Upper lobe of right lung (tissue), 1 donor: Measurements from ENCODE around the gene ACRBP. TPM values are rescaled to one million over a fixed set of nuclear protein-coding genes. Genes with fewer than 3 reads are reported as not detected.

Source experiments
- ATAC-seq: fragments of 200-7000 bp; cut with Tn5 transposase; one replicate; pipeline ENCODE4 v1.9.1; 2020; ENCODE audit warnings: mild to moderate bottlenecking, moderate library complexity
- DNase-seq: peaks from one replicate; pipeline ENCODE4 v3.0.0-alpha.2; 2020
- H3K27ac ChIP-seq: fragments of 200-600 bp; one replicate; pipeline ENCODE4 v1.8.0; 2022
- H3K27me3 ChIP-seq: fragments of 200-600 bp; one replicate; pipeline ENCODE4 v1.8.0; 2022; ENCODE audit warnings: mild to moderate bottlenecking
- H3K36me3 ChIP-seq: fragments of 200-600 bp; one replicate; pipeline ENCODE4 v1.8.0; 2022
- H3K4me1 ChIP-seq: fragments of 200-600 bp; one replicate; pipeline ENCODE4 v1.8.0; 2022
- H3K4me3 ChIP-seq: fragments of 200-600 bp; one replicate; pipeline ENCODE4 v1.8.0; 2022; ENCODE audit warnings: mild to moderate bottlenecking
- H3K9me3 ChIP-seq: fragments of 200-600 bp; one replicate; pipeline ENCODE4 v1.8.0; 2022
- CTCF ChIP-seq: fragments of 200-600 bp; IDR thresholded peaks from one replicate; pipeline ENCODE4 v1.8.0; 2022; ENCODE audit warnings: antibody characterized with exemption
- intact Hi-C: fragments of 100-400 bp; cut with DNase I; formaldehyde crosslinking; loops from one replicate; pipeline ENCODE4 v1.11.0; 2022
- total RNA-seq: library from RNA; stranded (reverse); fragmentation: NEBNext Ultra II Directional; extraction: Animal tissue kit (Norgen Biotek cat#: 25700); gene quantifications from one replicate; pipeline ENCODE4 v1.2.1, GENCODE V29; 2021
- donor health status: DM: no; HTN: yes; CAD: no; lungs with severe emphysema.

The ACRBP gene
- total RNA-seq, 1 donor from 2014 or later, result 3.8 TPM

- no peak for DNase-seq
- Histone ChIP-seq H3K4me3 (no peak overlapping the region), H3K27me3 (no peaks in the 10 kb centered on the region), H3K4me1 (no peaks in the 10 kb centered on the region), H3K9me3 (no peaks in the 10 kb centered on the region), H3K27ac (no peak overlapping the region), H3K36me3 (peaks cover 89% of the 10 kb centered on the region)
- TF ChIP-seq CTCF, result no peak
- intact Hi-C loops, result no loop called here
- ATAC-seq, result no peak
Measured at GRCh38 chr12:6676962-6677361, 29.7 kb upstream of the ACRBP start.

- TF ChIP-seq CTCF, result no peak
- no peaks in the 10 kb centered on the region for H3K9me3 ChIP-seq
- ATAC-seq (no peak), DNase-seq (no peak)
- peaks cover 100% of the 10 kb centered on the region for H3K36me3 ChIP-seq
- no peak overlapping the region for H3K4me3 ChIP-seq
- intact Hi-C loops, result no loop called here
- no peak overlapping the region for H3K27ac ChIP-seq
- no peaks in the 10 kb centered on the region for H3K4me1 ChIP-seq
- no peaks in the 10 kb centered on the region for H3K27me3 ChIP-seq
Measured at GRCh38 chr12:6672143-6672542, 24.9 kb upstream of the ACRBP start.

GRCh38 chr12:6667559-6668210 lies 20.5 kb upstream of the ACRBP start:
- H3K36me3 ChIP-seq, result peaks cover 63% of the 10 kb centered on the region
- peak; percentile 7 for TF ChIP-seq CTCF
- DNase-seq, result no peak
- no peak for ATAC-seq
- no peak overlapping the region for H3K4me3 ChIP-seq
- H3K27ac ChIP-seq, result no peak overlapping the region
- H3K4me1 ChIP-seq, result no peaks in the 10 kb centered on the region
- H3K27me3 ChIP-seq, result no peaks in the 10 kb centered on the region
- H3K9me3 ChIP-seq, result no peaks in the 10 kb centered on the region
- intact Hi-C loops, result no loop called here

GRCh38 chr12:6666211-6666610 lies 19.0 kb upstream of the ACRBP start:
- DNase-seq (no peak), ATAC-seq (no peak)
- intact Hi-C loops, result no loop called here
- H3K4me3 ChIP-seq, result no peak overlapping the region
- peaks cover 48% of the 10 kb centered on the region for H3K36me3 ChIP-seq
- no peaks in the 10 kb centered on the region for H3K9me3 ChIP-seq
- peaks cover 11% of the 10 kb centered on the region for H3K4me1 ChIP-seq
- no peak for TF ChIP-seq CTCF
- H3K27me3 ChIP-seq, result no peaks in the 10 kb centered on the region
- no peak overlapping the region for H3K27ac ChIP-seq

GRCh38 chr12:6664902-6665301 lies 17.7 kb upstream of the ACRBP start:
- intact Hi-C loops, result no loop called here

More at GRCh38 chr12:6664902-6665301, 17.7 kb upstream of the ACRBP start:
- ATAC-seq (no peak), DNase-seq (no peak)
- H3K4me1 ChIP-seq, result peaks cover 11% of the 10 kb centered on the region
- H3K4me3 ChIP-seq, result no peak overlapping the region
- TF ChIP-seq CTCF, result no peak
- H3K36me3 ChIP-seq, result peaks cover 35% of the 10 kb centered on the region
- no peaks in the 10 kb centered on the region for H3K9me3 ChIP-seq
- no peak overlapping the region for H3K27ac ChIP-seq
- H3K27me3 ChIP-seq, result no peaks in the 10 kb centered on the region
